OCI-M2 (cell line): ENCODE results near the gene TMEM38B.

ENCODE experiments used
- DNase-seq: peaks from one replicate; lab custom pipeline; 2025; ENCODE audit not compliant: unreplicated experiment; lab: John Stamatoyannopoulos, UW

The TMEM38B gene, protein sequence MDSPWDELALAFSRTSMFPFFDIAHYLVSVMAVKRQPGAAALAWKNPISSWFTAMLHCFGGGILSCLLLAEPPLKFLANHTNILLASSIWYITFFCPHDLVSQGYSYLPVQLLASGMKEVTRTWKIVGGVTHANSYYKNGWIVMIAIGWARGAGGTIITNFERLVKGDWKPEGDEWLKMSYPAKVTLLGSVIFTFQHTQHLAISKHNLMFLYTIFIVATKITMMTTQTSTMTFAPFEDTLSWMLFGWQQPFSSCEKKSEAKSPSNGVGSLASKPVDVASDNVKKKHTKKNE

DNA sequence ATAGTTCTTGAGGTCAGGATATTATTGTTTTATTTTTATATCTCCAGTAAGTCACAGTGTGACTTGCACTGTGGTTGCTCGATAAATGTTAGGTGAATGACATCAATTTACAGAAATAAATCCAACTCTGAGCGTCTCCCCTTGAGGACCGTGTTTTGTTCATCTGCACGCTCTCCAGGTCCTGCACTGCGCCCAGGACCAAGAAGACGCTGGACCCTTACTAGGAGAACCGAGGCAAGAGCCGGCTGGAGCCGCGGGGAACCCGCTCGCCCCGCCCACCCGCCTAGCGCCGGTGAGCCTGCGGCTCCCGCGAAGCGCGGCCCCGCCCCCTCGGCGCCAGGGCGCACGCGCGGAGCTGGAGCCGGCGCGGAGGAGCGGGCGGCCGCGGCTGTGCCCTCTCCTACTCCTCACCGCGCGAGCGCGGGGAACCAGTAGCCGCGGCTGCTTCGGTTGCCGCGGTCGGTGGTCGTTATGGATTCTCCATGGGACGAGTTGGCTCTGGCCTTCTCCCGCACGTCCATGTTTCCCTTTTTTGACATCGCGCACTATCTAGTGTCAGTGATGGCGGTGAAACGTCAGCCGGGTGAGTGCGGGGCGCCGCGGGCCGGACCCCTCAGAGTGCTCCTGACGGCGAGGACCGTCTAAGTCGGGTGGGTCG is at the start of gene TMEM38B:
Gene TMEM38B, plus strand, starts transcription at position 352 of the 658 bp plus-strand sequence. Its CDS starts 120 bp downstream, at position 472.
- no peak for DNase-seq

DNA sequence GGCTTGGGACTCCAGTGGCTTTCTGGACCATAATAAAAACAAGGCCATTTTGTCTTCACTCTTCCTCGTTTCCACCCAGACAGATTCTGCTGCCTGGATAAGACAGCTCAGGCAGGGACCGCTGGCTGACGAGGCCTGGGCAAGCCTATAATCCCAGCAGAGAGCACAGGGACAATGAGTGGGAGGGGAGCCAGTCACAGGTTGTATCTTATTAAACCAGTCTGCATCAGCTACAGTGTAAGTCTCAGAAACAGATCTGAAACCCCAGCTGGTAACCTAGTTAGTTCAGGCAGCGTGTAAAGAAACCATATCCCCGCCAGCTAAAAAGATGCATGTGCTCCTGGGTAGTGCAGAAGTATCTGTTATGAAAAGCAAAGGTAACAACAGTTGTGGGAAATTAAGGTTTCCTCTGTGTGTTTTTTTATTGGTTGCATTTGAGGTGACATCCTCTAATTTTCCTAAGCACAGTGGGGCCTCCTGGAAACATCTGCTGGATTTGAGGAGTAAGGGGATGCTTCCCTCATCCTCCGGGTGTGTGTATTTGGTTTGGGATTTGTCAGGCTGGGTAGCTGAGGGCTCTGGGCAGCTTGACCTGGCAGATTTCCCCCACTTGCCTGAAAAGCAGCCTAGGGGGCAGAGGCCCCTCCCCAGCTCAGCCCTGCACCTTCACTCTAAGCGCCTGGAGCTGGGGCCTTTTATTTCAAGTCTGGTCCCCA is 47.3 kb upstream of the TMEM38B start:
- no peak for DNase-seq

DNA sequence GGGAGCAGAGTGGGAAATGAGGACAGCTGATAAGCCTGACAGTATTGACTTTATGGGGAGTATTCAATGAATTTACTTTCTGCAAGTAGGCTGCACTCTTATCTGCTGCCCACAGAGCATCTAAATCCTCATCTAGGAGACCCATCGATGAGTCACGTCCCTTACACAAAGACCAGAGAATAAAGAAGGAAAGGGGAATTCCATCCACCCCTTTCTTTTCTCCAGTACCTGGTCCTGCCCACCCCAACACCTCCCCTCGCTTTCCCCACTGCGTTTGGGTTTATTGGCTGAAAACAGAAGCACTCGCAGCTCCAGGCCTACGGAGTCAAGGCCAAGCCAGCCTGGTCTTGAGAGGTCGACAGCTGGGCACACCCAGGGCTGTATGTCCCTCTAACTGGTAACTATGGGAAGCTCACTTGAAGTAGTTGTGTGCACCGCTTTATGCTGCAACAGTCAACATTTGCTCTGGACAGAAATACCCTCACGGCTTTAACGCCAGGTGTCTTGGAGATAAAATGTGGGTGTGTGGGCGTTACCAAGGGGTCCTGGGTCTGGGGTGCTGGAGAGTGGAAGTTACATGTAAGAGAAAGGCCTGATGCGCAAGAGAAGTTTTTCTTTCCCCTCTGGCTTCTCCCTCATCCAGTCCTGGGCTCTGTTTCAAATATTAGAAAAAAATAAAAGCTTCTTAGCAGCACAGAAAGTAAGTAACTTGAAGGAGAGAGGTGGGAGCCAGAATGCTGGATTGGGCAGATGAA is 46.6 kb upstream of the TMEM38B start:
- peak; percentile 24 for DNase-seq

DNA sequence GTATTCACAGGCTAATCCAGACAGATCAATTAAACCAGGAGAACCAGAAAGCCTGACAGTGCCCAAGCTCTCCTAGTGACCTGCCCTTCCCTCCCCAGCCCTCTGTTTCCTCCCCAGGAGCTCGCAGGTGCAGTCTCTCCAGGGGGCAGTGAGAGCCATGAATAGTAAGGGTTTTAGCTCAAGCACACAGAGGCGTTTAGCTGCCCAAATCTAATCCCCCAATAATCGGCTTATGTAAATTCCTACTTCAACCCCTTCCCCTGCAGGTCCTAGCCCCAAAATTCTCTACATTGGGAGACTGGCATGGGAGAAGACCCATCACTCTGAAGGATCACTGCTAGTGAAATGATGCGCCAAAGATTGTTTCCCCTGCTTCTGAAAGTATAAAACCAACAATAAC is 42.5 kb upstream of the TMEM38B start:
- no peak for DNase-seq

DNA sequence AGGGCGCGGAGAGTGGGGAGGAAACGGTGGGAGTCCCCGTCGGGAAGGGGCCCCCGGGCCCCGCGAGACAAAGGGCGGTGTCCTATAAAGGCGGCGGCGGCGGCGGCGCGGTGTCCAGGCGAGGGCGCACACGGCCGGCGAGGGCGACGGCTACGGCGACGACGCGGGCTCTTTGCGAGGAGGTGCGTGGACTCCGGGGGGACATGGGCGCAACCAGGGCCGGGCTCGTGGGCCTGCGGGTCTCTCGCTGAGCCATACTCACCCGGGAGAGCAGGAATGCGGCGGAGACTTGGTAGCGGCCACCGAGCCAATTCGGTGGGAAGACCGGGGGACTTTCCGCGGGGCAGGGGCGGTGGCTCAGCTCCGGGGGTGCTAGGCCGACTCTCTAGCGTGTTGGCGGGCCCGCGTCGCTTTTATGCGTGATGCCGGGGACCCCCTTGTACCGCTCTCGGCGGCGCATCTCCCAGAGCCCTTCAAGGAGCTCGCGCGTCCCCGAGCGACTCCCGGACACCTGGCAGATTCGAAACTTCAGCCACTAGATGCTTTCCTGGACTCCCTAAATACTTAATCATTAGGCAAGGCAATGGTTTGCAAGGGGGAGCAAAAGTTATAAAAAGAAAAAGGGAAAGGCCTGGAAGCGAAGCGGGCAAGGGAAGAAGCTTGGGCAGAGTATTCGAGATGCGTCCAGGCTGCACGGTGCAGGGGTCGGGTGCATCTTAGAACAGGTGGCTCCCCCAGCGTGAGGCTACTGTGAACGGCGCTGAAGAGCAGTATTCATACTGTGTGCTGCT is 38.0 kb upstream of the TMEM38B start:
- no peak for DNase-seq

DNA sequence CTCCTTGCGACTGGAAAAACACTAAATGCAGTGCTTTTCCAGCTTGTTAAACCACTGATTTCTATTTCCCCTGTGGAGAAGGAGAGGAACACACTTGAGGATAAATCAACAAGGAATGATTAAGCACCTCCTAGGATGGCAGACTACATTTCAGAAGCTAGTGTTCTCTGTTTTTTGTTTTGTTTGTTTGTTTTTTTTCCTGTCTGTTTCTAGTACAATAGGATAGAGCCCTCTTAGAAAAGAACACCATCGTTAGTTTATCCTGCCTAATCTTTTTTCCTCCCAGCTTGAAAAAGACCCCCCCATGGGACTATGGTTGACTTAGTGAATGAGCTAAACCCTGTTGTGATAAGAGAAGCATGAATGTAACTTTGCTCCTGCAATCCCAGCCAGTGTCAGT is 36.0 kb upstream of the TMEM38B start:
- DNase-seq = no peak

DNA sequence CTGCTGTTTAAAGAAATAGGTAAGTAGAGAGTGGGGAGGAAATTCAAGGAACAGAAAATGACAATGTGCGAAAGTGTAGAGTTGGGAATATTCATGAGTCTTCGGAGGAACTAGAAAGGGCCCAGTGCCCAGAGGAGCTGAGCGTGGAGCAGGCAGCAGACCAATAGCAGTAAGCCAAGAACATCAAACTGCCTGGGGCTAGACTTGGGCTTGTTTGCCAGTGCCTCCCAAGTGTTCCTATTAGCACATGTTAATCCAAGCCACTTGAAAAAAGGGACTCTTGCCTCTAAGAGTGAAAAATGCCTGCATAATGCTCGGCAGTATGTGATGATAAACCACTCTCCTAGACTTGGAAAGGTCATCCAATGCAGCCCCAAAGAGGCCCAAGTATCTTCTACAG is 33.3 kb upstream of the TMEM38B start:
- no peak for DNase-seq

DNA sequence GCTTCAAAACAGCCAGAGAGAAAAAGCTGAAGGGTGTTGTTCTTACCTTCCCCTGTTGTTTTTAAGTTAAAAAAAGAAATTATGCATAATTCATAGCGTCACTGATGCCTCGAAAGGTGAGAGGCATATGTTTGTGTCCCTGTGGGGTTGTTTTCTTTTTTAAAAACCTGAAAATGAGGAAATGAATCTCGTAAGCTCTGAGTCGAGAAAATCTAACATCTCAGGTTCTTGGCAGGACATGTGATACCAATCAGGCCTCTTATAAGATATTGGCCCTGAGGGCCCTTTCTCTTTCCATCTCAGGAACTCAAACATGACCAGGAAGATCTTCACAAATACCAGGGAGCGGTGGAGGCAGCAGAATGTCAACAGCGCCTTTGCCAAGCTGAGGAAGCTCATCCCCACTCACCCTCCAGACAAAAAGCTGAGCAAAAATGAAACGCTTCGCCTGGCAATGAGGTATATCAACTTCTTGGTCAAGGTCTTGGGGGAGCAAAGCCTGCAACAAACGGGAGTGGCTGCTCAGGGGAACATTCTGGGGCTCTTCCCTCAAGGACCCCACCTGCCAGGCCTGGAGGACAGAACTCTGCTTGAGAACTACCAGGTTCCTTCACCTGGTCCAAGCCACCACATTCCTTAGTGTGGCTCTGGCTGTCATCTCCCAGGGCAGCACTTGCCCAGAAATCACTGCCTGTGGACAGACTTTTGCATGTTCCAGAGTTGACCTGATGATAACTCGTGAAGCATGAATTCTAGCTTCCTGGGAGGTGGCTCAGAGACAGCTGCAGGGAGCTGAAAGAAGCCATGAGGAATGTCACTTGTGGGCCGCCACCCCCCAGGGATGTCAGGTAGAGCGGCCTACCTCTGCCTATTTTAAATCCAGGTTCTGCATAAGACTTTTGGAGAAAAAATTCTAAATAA is 31.9 kb upstream of the TMEM38B start, which contains the start of gene TAL2:
Gene TAL2, plus strand, starts transcription at position 274 of the 921 bp plus-strand sequence. Its CDS starts 40 bp downstream, at position 314.
- no peak for DNase-seq

DNA sequence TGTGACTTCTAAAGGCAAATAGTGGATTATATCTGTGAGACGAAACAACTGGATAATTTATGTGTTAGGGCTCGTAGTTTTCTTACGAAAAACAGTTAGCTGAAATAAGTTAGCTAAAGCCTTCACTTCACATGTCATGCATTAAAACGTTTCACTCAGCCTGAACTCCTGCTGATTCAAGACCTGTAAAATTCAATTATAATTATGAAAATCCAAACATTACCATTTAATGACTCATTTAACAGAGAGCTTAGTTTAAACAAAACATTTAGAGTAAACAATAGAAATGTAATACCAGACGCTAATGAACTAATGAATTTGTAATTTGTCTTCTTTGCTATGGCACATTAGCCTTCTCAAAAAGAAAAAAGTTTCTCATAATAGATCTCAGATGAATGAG is 30.4 kb upstream of the TMEM38B start:
- DNase-seq = no peak

DNA sequence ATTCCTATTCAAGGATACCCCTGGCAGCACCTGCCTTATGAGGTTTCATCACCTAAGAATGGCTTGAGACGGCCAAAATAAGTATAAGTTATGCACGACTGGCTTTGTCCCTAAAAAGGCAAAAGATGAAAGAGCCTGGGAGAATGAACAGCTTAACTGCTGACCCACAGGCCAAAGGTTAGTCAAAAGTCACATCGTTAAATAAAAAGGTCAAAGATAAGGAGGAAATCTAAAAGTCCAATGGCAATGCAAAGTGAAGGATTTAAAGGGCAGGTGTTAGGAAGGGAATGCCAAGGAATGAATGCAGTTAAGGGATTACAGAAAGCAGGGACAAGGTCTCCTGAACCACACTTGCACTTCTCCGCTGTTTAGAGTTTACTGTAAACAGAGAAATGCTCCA is 26.5 kb upstream of the TMEM38B start:
- no peak for DNase-seq

DNA sequence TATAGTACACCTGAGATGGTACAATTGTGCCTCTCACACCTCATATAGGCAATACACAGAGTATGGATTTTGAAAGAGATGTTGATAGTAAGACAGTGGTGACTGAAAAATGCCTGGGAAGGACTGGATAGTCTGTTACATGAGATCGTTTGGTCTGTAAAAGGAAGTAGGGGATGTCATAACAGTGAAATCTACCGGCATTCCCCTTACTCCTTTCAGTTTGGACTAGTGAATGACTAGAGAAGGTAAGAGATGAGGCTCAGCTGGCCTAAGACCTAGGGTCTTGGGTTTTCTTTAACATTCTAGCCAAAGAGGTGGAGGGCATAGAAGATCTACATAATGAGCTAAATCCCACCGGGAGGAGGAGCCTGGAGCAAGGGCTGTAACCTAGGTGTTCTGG is 24.0 kb upstream of the TMEM38B start:
- DNase-seq = no peak

DNA sequence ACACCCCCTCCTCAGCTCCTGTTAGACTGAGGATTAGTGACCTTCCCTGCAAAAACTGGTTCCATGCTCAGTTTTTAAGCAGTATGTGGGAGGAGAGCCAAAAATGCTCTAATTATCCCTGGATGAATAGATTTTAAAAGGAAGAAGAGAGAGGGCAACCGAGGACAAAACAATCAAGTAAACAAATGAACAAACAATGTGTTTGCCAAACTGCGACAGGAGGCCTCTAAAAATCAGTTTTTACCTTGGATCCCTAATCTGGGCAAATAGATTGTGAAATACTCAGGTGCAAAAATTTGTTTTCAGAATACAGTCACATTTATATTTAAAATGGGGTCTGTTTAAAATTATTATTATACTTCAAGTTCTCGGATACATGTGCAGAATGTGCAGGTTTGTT is 23.6 kb upstream of the TMEM38B start:
- DNase-seq = no peak

DNA sequence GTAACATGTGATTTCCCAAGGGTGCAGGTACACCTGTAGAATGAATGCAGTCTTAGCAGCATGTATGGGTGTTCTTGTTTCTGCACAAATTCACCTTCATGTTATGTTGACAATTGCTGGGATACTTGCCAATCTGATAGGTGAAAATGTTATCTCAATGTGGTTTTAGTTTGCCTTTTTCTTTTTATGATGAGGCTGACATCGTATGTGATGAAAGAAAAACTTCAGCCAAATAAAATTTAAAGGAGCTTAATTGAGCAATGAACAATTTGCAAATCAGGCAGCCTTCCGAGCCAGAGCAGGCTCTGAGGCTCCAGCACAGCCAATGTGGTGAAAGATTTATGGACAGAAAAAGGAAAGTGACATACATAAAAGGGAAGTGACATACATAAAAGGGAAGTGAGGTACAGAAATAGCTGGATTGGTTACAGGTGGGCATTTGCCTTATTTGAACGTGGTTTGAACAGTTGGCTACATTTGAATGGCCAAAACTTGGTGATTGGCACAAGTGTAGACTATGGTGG is 21.6 kb upstream of the TMEM38B start:
- DNase-seq = no peak

DNA sequence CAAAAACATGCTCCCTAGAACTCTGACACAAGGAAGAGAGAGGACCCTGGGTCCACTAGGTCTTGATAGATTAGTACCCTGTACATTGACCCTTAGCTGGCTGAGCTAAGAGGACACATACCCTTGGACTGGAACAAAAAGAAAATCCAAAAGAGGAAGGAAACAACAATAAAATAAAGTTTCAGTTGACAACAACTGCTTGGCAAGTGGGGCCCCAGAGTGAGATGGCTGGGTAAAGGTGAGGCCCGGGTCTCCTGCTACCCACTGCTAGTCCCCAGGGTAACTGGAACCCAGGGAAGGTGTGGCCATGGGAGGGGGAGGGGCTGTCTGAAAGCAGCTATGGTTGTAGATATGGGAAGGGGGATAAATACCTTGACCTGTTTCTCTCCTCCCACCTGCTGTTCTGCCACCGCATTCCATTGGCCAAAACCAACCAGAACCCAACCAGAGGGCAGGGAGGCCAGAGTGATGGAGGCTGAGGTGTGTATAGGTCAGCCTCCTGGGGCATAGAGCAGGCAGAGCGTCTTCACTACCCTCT is 20.4 kb upstream of the TMEM38B start:
- no peak for DNase-seq

DNA sequence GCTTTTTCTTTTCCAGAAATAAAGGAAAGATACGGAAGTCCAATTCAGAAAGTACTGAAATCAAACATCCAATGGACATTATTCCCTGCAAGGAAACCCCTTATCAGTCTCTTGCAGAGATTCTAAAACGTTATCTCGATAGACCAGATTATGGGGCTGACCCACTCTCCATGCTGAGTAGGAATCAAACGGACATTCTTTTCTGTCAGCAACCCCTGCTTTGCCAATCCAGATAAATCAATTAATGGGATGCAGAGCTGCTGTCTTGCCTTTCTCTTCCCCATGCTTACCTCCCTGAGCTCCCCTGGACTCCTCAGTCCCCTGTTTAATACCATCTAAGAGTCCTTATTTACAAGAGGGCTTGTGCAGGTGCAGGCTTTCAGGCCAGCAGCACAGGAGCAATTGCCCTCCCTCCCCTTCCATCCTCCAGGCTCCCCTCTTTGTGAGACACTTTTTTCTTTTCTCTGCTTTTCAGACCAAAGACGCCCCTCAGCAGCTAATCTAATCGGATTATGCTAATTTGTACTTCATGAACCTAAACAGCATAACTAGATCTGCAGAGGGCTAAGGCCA is 17.9 kb upstream of the TMEM38B start:
- no peak for DNase-seq

DNA sequence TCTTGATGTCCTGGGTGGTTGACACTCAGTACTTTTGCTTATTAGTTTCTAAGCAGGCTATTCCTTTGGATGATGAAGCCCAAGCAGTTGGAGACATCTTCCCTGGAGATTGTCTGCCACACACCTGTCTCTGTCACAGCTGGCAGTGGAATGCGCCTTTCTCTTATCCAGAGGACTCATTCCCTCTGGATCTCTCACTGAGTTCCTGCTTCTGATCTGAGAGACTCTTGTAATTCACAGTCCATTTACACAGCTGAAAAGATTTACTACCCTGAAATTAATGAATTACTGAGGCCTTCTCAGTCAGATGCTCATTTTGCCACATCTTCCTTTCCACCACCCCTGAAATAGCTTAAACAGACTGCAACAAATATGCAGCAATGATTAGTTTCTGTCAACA is 16.2 kb upstream of the TMEM38B start:
- DNase-seq = no peak

DNA sequence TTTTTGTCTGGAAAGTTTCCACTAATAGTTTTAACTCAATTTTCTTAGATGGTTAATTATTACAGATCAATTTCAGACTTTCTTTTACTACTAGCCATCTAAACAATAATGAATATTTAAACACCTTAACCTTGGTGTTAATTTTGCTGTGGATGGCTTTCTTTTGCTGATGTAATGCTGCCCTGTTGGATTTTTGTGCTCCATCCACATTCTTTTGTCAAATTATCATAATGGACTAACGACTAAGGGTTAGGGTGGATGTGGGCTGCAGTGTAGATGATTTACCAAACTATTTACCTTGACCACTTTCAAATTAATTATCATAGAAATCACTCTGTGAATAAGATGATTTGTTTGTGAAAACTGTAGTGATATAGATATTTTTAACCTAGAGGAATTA is 15.6 kb upstream of the TMEM38B start:
- DNase-seq = no peak

DNA sequence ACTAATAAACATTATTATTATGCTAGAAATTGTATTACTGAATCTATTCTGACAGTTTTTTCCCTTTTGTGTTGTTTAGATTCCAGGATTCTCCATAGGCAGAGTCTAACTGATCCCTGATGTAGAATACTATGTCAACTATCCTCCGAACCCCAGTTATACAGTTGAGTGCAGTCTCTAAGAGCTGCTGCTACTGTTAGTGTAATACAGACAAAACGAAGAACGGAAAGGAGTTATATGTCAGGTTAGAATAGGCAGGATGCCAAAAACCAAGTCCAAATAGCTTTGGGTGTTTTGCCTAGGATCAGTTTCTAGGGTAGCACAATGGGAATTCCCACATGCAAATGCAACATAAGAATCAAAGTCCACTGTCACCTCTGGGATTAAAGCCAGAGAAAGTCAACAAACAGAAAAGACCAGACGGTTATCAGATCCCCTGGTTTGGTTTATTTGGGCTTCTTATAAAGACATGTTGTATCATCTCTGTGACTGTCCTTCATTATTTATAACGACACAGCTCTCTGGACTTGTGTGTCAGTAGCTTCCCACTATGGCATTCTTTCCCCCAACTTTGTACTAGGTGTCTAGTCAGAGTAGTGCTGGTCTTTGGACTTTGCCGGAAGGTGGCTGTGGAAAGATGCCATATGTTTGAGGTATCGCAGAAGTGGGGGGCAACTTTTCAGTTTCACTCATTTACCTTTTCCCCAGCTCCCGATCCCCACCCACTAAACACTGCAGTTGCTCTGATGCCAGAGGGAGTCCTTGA is 14.9 kb upstream of the TMEM38B start:
- DNase-seq = no peak
